ENCODE results near the gene TRIM40.

GRCh38 chr6:30155520-30156261, 19.8 kb downstream of the TRIM40 start:
- TF ChIP-seq TCF7L2 (IDR thresholded peaks at IDR 0.05; ENCODE audit: low read depth, low read length): no peak
- TF ChIP-seq CTCF (IDR thresholded peaks at IDR 0.05): no peak
- no peak for TF ChIP-seq POLR2AphosphoS5 (IDR thresholded peaks at IDR 0.05; ENCODE audit: low read depth, low read length)
- TF ChIP-seq REST (IDR thresholded peaks at IDR 0.05; ENCODE audit: insufficient read depth in 1 of 2, low read depth in 2 of 2, low read length in 1 of 2): no peak

All from Panc1 (cell line).